Measurements from ENCODE around the gene CLEC20A. TPM values are rescaled to one million over a fixed set of nuclear protein-coding genes. Genes with fewer than 3 reads are reported as not detected.

The CLEC20A gene
- total and polyA plus RNA-seq, 9 of the 15 experiments (the other 6 are each of a cell fraction or from before 2014, with no cell fraction given), result not detected

DNA sequence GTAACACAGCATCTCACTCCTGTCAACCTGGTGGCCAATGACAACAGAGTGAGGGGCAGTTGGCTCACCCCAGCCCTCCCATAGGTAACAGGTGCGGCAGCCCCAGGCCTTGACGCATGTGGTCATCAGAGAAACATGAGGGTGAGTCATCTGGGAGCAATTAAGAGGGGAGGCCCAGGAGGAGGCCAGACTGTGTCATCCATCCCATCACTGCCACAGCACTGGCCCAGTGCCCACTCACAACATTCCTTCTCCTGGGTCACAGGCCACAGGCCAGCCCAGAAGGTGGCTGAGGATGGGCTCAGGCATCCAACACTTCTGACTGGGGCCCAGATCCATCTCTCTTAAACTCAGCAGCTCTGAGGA lies 33.3 kb upstream of the CLEC20A start:
- ChIA-PET POLR2A (interaction anchor here (0.6 kb wide), 2 partner anchors 181 to 366 kb away, joined by 3 read pairs; no protein-coding TSS in a partner anchor), CTCF (ENCODE audit: low intra/inter-chr PET ratio) (no interaction called here)
- Histone ChIP-seq H3K4me3 (no peak overlapping the region), H3K9ac (ENCODE audit: insufficient read depth in 1 of 2, low read depth in 2 of 2, low read length in 2 of 2) (no peak overlapping the region), H3K27me3 (ENCODE audit: control insufficient read depth in 2 of 2, insufficient read depth in 2 of 2, low read length in 2 of 2) (peaks cover 0 to 26% of the 10 kb centered on the region in 2 experiments; a peak in 1 of 5 replicates), H3K9me3 (replicated peaks; ENCODE audit: control insufficient read depth, insufficient read depth, low read depth, low read length) (no peaks in the 10 kb centered on the region), H3K4me2 (ENCODE audit: insufficient read depth, low read length) (no peak overlapping the region), H2AFZ (ENCODE audit: low read depth, low read length) (no peak overlapping the region), H3K9me1 (ENCODE audit: control insufficient read depth, insufficient read depth, low read length) (no peaks in the 10 kb centered on the region), H3K4me1 (replicated peaks in 1 of 2; ENCODE audit: control insufficient read depth in 2 of 2, insufficient read depth in 2 of 2, low read length in 2 of 2) (no peaks in the 10 kb centered on the region), H4K20me1 (replicated peaks; ENCODE audit: control insufficient read depth, insufficient read depth, low read length) (0 out of 2 replicates have a peak, but pooled peaks cover 3% of the 10 kb centered on the region), H3K27ac (ENCODE audit: extremely low read depth, low read depth, low read length) (no peak overlapping the region), H3K79me2 (ENCODE audit: control insufficient read depth, insufficient read depth, low read length) (no peaks in the 10 kb centered on the region), H3K36me3 (ENCODE audit: control insufficient read depth, insufficient read depth, low read length) (no peaks in the 10 kb centered on the region)
- TF ChIP-seq FOSL1 (tag; conservative IDR thresholded peaks at IDR 0.05) (0 out of 2 replicates have a peak, but pooled peaks have one; percentile 33), ZNF212 (CRISPR knock-in tag; IDR thresholded peaks at IDR 0.05) (no peak), ZNF507 (tag; conservative IDR thresholded peaks at IDR 0.05) (no peak), ADNP (tag; IDR thresholded peaks at IDR 0.05) (no peak), NFIC (IDR thresholded peaks at IDR 0.05) (no peak), HEY1 (CRISPR knock-in tag; IDR thresholded peaks at IDR 0.05; ENCODE audit: borderline replicate concordance) (no peak)
- no peak for ATAC-seq
- no peak for FAIRE-seq
- in situ Hi-C loops (cut with MboI), result loop anchor here (5.0 to 25.0 kb wide), 3 partner anchors 232 to 832 kb away; partner anchors contain the start of gene AXDND1
- no TSS peak for BruUV-seq (replicated peaks)
- 0% methylated on average over 2 of the region's 2 CpGs for WGBS (ENCODE audit: insufficient coverage, low coverage, missing lambda C conversion rate)
- intact Hi-C loops (cut with micrococcal nuclease), result no loop called here
- DNase-seq (ENCODE audit: extremely low read depth in 1 of 4, low spot score in 3 of 4), result no peak

All from K562 (cell line).